Stimulated activated effector memory CD8-positive, alpha-beta T cell treated with anti-CD3 and anti-CD28 coated beads, Interleukin-12 subunit alpha, Interleukin-12 subunit beta, amount 100 ng/mL, for 72 hours (primary cell): ENCODE results near the gene ELF3.
"Not testable (repeated sequence)": the region's sequence is repeated elsewhere in the genome, so short reads cannot be mapped to it uniquely, and the experiment has no call there.

Experiments
- ATAC-seq: fragments of 150-1000 bp; cut with Tn5 transposase; 2 replicates; pipeline ENCODE4 v1.10.0; 2021
- DNase-seq, 2 donors: peaks; one replicate each; pipeline ENCODE4 v3.0.0; 2021 to 2022; ENCODE audit warnings: low spot score in 2 of 2
- H3K27ac Mint-ChIP-seq: one replicate; pipeline ENCODE4 v1.8.0; 2022; ENCODE audit warnings: mild to moderate bottlenecking, mixed read lengths
- H3K36me3 Mint-ChIP-seq: one replicate; pipeline ENCODE4 v1.8.0; 2022; ENCODE audit warnings: mild to moderate bottlenecking, mixed read lengths
- H3K4me1 Mint-ChIP-seq: one replicate; pipeline ENCODE4 v1.8.0; 2022; ENCODE audit warnings: mixed read lengths
- H3K4me3 Mint-ChIP-seq: one replicate; pipeline ENCODE4 v1.8.0; 2022; ENCODE audit warnings: mild to moderate bottlenecking, mixed read lengths
- H3K9me3 Mint-ChIP-seq: one replicate; pipeline ENCODE4 v1.8.0; 2022; ENCODE audit warnings: mixed read lengths

Gene ELF3

DNA sequence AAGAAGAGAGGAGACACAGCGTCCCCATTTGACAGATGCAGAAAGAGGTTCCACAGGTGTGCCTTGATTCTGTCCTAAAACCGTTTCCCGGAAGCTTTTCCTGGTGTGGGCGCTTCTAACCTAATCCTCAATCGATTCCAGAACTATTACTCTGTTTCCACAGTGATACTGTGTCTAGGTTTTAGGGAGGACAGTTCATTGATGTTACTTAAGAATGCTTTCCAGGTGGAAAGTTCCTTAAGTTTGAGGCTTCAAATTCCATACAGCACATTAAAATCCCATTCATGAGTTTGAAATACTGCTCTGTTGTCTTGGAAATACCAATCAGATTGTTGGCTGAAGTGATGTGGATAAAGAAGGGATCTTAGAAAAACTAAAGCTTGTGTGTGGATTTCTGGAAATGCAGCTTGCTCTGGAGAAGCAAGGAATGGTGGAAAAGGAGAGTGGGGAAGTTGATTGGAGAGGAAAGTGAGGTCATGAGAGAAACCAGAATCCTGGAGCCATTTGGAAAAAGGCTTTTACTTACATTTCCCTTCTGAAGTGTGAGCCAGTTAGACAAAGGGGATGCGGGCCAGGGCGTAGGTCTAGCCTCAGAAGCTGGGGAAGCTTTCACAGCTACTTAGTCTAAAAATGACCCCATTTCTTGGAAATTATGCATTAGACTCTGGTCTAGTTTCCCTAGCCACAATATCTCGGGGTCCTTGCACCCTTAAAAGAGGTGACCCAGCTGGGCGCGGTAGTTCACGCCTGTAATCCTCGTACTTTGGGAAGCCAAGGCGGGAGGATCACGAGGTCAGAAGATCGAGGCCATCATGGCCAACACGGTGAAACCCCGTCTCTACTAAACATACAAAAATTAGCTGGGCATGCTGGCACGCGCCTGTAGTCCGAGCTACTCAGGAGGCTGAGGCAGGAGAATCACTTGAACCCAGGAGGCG is 6.7 kb downstream of the ELF3 start:
- ATAC-seq (no peak), DNase-seq (no peak)
- peaks cover 7% of the 10 kb centered on the region for H3K4me1 Mint-ChIP-seq
- H3K36me3 Mint-ChIP-seq: no peaks in the 10 kb centered on the region
- no peaks in the 10 kb centered on the region for H3K9me3 Mint-ChIP-seq
- no peak overlapping the region for H3K4me3 Mint-ChIP-seq
- no peak overlapping the region for H3K27ac Mint-ChIP-seq

DNA sequence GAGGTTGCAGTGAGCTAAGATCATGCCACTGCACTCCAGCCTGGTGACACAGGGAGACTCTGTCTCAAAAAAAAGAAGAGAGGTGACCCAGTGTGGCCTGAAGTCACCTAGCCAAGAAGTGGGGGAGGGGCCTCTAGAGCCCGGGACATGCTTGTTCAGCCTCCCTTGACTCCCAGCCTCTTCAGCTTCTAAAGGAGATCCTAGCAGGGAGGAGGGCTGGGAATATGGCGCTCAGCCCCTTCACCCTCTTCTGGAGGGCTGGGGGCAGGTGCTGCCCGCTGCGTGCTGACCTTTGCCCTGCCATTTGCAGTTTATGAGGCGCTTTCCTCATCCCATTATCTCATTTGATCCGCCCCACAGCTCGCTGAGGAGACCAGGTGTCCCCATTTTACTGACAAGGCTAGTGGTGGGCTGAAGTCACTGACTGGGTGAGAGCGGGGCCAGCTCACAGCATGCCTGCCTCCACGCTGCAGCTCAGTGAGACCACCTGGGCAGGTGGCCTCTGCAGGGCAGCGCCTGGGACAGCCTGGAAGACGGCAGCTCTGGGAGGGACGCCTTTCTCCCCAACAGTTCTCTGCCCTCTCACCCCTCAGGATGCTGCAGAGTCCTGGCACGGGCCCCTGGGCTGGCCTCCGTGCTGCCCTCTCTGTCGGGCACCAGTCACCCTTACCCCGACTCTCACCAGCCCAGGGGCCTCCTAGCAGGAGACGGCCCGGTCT is 7.5 kb downstream of the ELF3 start:
- DNase-seq (no peak), ATAC-seq (peak; percentile 33)
- H3K36me3 Mint-ChIP-seq: no peaks in the 10 kb centered on the region
- H3K4me1 Mint-ChIP-seq: peaks cover 7% of the 10 kb centered on the region
- no peaks in the 10 kb centered on the region for H3K9me3 Mint-ChIP-seq
- no peak overlapping the region for H3K27ac Mint-ChIP-seq
- H3K4me3 Mint-ChIP-seq: no peak overlapping the region

DNA sequence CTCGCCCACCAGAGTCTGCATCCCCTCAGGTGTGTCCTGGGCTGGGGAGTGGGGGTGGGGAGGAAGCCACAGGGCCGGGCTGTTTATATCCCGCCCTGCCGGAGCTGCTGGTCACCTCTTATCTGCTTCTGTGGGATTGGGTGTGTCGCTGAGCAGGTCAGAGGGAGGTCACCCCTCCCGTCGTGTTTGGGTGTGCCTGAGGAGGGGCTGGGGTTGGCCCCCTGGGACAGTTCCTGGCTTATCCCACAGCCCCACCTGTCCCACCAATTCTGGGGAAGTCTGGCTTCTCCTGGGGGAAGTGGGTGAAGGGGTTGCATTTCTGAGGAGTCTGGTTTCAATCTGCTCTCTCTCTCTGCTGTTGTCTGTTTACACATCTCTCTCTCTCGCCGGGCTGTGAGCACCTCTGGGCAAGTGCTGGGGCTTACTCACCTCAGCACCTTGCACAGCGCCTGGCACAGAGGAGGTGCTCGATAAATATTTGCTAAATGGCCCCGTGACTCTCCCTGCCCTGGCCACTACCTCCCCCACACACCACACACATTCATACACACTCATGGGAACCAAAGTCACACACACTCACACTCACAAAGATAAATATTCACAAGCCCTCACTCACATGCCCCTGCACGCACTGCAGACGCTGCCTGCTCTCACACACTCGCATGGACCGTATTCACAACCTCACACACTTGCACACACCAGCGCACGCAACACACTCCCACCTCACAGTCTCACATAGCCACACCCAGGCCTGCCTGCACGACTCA is 8.3 kb downstream of the ELF3 start:
- Mint-ChIP-seq H3K4me1 (peaks cover 7% of the 10 kb centered on the region), H3K9me3 (no peaks in the 10 kb centered on the region), H3K27ac (no peak overlapping the region), H3K4me3 (no peak overlapping the region), H3K36me3 (no peaks in the 10 kb centered on the region)
- DNase-seq (no peak), ATAC-seq (peak; percentile 5)

DNA sequence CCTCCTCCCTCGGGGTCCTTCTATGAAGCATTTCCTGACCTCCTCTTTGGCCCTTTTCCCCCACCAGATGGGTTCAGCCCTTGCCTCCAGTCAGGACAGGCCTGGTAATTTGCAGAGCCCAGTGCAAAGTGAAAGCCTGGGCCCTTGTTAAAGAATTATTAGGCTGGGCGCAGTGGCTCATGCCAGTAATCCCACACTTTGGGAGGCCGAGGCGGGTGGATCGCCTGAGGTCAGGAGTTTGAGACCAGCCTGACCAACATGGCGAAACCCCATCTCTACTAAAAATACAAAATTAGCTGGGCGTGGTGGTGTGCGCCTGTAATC is 8.8 kb downstream of the ELF3 start:
- not testable (repeated sequence) for H3K36me3 Mint-ChIP-seq, H3K4me3 Mint-ChIP-seq, H3K9me3 Mint-ChIP-seq, H3K27ac Mint-ChIP-seq, DNase-seq, H3K4me1 Mint-ChIP-seq, ATAC-seq

DNA sequence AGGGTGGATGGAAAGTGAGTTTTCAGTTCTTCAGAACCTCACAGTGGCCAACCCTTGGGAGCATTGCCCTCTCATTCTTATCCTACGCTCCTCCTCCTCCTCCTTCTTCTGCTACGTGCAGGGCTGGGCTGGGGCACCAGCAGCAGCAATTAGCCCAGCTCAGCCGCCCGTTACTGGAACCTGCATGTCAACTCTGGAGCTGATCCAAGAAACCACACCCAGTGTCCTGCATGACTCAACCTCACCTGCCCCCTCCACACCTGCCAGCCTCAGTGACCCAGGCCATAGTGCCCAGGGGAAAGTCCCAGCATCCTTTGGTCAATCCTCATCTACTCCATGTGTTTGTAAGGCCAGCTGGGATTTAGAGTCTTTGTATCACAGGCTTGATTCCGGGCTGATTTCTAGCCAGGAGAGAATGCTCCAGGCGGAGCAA is 12.6 kb downstream of the ELF3 start:
- Mint-ChIP-seq H3K4me3 (no peak overlapping the region), H3K9me3 (no peaks in the 10 kb centered on the region), H3K4me1 (peaks cover 7% of the 10 kb centered on the region), H3K27ac (no peak overlapping the region), H3K36me3 (no peaks in the 10 kb centered on the region)
- ATAC-seq (no peak), DNase-seq (no peak)

DNA sequence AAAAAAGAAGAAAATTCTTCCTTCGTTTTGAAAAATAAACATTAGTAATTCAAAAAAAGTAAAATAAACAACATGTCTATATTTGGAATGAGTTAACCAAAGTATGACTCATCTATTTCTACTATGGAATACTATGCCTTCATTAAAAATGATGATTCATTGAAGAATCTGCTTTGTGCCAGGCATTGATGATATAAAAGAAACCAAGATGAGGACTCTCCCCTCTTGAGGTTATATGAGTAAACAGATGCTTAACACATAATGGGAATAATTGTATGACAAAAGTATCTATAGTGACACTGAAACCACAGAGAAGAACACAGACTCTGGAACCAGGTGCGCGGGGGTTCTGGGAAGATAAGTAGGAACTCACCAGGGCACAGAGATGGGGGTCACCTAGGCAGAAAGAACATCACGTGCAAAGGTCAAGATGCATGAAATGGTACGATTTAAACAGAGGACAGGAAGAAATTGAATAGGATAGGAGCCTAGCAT is 18.8 kb downstream of the ELF3 start:
- DNase-seq: no peak
- Mint-ChIP-seq H3K4me3 (no peak overlapping the region), H3K9me3 (no peaks in the 10 kb centered on the region), H3K4me1 (no peaks in the 10 kb centered on the region), H3K36me3 (no peaks in the 10 kb centered on the region), H3K27ac (no peak overlapping the region)
- ATAC-seq: no peak

DNA sequence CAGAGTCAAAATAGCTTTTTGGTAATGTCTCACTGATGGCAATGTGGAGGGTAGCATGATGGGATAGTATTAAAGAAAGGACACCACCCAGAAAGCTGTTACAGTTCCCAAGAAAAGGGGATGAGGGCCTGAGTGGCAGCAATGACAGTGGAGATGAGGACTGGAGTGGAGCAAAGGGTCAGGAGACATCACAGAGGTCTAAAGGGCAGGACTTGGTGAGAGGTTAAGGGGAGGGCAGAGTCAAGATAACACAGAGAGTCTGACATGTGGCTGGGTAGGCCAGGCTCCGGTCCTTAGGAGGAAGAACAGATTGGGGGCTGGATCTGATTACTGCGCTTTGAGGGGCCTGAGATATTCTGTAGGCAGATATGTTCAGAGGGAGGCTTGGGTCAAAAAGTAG is 19.3 kb downstream of the ELF3 start:
- Mint-ChIP-seq H3K4me1 (no peaks in the 10 kb centered on the region), H3K4me3 (no peak overlapping the region), H3K27ac (no peak overlapping the region), H3K36me3 (no peaks in the 10 kb centered on the region), H3K9me3 (no peaks in the 10 kb centered on the region)
- ATAC-seq: no peak
- no peak for DNase-seq

DNA sequence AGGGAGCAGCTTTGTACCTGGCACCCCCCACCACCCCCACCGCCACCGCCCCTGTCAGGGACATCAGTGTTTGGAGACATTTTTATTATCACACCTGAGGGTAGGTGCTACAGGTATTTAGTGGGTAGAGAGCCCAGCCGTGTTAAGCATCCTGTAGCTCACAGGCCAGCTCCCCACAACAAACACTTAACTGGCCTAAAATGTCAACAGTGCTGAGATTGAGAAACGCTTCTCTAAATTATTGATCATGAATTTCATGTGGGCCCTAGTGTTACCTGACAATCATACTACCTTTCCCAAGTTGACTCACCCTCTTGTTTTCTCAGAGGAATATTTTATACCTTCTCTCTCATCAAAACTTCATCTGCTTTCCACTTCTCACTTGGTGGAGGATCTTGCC is 21.4 kb downstream of the ELF3 start:
- Mint-ChIP-seq H3K27ac (no peak overlapping the region), H3K4me3 (no peak overlapping the region), H3K36me3 (no peaks in the 10 kb centered on the region), H3K4me1 (no peaks in the 10 kb centered on the region), H3K9me3 (no peaks in the 10 kb centered on the region)
- no peak for DNase-seq
- no peak for ATAC-seq

DNA sequence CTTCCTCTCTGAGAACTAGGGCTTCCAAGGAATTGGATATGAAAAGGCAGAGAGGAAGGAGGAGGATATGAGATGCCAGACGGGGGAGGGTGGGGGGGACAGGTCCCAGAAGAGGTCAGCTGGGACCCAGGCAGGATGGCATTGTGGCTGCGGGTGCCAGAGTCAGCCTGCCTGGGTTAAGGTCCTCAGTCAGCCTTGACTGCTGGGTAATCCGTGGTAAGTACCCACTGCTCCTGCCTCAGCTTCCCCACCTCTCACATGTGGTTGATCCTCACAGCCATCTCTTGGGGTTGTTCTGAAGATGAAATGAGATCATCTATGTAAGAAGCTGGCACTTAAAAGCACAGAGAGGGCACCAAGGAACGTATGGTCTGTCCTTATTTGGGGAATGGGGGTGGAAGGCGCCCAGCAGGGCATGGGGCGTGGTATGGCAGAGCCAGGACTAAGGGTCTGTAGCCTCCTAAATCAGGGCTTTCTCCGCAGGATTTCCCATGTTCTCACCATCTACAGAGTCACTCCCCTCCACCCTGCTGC is 23.8 kb downstream of the ELF3 start:
- Mint-ChIP-seq H3K27ac (no peak overlapping the region), H3K4me1 (no peaks in the 10 kb centered on the region), H3K4me3 (no peak overlapping the region), H3K9me3 (no peaks in the 10 kb centered on the region), H3K36me3 (no peaks in the 10 kb centered on the region)
- DNase-seq (no peak), ATAC-seq (peak; percentile 5)

DNA sequence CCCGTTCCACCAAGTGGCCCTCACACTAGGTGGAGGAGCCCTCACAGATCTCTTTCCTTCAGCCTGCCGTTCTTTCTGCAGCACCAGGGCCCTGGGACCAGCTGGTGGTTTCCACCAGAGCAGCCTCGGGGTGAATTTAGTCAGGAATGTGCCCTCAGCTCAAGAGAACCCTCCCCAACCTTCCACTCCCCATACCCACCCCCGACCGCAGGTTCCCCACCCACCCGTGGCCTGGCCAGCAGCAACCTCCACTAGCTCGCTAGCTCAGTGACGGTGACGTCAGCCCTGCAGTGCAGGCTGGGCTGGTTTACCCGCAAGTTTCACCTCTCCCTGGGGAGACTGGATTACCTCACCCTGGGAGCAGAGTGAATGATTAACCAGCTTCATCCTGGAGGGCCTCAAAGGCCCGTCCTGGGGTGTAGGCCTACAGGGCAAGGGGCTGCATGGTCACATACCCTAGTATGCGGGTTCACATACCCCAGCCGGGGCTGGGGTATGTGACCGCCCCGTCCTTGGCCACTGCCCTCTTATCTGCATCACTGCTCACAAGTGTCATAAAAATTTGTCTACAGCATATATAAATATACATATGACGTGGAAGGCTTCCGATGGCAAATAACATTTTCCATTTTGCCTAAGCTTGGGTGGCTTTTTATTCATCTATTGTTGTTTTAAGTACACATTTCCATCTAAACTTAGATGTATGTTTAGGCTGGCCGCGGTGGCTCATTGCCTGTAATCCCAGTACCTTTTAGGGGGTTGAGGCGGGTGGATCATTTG is 24.5 kb downstream of the ELF3 start:
- no peaks in the 10 kb centered on the region for H3K9me3 Mint-ChIP-seq
- no peaks in the 10 kb centered on the region for H3K4me1 Mint-ChIP-seq
- H3K27ac Mint-ChIP-seq: no peak overlapping the region
- peak; percentile 71 for ATAC-seq
- no peak overlapping the region for H3K4me3 Mint-ChIP-seq
- H3K36me3 Mint-ChIP-seq: no peaks in the 10 kb centered on the region
- no peak for DNase-seq

DNA sequence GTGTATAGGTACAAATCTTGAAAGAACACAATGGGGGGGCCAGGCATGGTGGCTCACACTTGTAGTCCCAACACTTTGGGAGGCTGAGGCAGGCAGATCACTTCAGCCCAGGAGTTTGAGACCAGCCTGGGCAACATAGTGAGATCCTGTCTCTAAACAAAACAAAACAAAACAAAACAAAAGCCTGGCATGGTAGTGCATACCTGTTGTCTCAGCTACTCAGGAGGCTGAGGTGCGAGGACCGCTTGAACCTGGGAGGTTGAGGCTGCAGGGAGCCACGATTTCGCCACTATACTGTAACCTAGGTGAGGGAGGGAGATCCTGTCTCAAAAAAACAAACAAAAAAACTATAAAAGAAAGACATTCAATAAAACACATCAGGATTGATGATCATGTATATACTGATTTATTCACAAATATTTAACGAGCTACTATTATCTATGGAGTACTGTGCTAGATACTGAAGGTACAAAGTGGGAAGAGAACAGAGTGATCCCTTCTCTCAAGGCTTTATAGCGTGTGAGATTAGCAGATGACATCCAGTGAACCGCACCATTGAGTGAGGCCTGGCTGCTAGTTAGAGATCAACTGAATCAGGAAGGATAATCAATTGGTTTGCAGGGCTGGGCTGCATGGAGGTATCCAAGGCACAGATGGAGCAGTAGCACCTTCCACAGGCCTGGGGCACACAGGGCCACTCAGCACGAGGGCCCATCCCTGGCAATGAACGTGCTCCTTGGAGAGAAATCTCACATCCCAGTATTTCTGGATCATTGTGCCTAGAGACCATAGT is 26.4 kb downstream of the ELF3 start:
- Mint-ChIP-seq H3K27ac (no peak overlapping the region), H3K4me1 (no peaks in the 10 kb centered on the region), H3K9me3 (no peaks in the 10 kb centered on the region)

DNA sequence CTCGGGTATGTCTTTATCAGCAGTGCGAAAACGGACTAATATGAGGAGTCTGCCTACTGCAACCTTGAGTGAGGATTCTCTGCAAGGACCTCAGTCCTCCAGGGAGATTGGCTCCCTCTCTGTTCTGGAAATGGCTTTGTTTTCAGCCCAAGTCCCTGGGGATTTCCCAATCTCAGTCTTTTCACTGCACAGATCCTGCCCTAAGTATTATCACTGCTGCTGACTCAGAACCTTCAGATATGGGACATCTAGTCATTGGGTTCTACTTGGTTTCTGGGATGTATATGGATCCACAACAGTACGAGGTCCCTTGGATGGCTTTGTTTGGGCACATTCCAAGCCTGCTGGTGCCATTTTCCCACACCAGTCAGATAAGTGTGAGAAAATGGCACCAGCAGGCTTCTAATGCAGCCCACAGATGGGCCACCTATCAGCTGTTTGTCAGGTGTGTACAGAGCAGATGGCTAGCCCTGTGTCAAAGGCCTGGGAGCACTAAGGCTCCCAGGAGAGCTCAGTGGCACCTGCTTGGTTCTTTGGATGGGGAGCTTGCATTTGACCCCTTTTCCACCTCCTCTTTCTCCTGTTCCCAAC is 27.4 kb downstream of the ELF3 start:
- Mint-ChIP-seq H3K4me3 (no peak overlapping the region), H3K36me3 (no peaks in the 10 kb centered on the region), H3K4me1 (no peaks in the 10 kb centered on the region), H3K27ac (no peak overlapping the region), H3K9me3 (no peaks in the 10 kb centered on the region)
- ATAC-seq (no peak), DNase-seq (no peak)

More for the DNA sequence above, 26.4 kb downstream of the ELF3 start:
- ATAC-seq (no peak), DNase-seq (no peak)
- no peaks in the 10 kb centered on the region for H3K36me3 Mint-ChIP-seq
- H3K4me3 Mint-ChIP-seq: no peak overlapping the region

DNA sequence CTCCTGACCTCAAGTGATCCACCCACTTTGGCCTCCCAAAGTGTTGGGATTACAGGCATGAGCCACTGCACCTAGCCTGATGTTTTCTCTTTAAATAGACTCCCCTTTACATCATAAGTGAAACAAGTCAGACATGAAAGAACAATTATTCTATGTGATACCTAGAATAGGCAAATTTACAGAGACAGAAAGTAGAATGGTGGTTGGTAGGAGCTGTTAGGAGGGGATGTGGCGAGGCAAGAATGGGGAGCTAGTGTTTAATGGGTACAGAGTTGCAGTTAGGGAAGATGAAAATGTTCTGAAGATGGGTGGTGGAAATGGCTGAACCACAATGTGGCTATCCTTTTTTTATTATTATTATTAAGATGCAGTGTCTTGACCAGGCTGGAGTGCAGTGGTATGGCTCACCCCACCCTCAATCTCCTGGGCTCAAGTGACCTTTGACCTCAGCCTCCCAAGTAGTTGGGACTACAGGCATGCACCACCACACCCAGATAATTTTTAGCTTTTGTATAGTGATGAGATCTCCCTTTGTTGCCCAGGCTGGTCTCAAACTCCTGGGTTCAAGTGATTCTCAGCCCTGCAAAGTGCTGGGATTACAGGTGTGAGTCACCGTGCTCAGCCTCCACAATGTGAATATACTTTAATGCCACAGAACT is 28.4 kb downstream of the ELF3 start:
- DNase-seq (no peak), ATAC-seq (no peak)
- Mint-ChIP-seq H3K9me3 (no peaks in the 10 kb centered on the region), H3K36me3 (no peaks in the 10 kb centered on the region), H3K4me3 (no peak overlapping the region), H3K4me1 (no peaks in the 10 kb centered on the region), H3K27ac (no peak overlapping the region)
